ENCODE results near the gene RNF8.

Gene RNF8

DNA sequence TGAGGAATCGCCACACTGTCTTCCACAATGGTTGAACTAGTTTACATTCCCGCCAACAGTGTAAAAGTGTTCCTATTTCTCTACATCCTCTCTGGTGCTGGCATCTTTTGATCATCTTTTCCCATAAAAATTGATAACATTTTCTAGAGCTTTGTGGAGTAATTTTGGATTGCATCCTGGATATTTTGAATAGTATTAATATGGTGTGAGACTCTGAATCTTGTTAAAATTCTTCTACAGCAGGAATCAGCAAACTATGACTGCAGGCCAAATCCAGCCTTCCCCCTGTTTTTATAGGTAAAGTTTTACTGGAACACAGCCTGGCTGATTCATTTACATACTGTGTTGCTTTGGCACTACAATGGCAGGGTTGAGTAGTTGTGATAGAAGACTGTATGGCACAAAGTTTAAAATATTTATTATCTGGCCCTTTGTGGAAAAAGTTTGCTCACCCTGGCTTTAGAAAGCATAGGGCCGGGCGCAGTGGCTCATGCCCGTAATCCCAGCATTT is 15.0 kb upstream of the RNF8 start:
- H3K9me3 ChIP-seq (ENCODE audit: insufficient read depth, low read length) = no peaks in the 10 kb centered on the region
- H4K20me1 ChIP-seq (ENCODE audit: insufficient read depth, low read length) = no peaks in the 10 kb centered on the region
- no peak overlapping the region for H2AFZ ChIP-seq (ENCODE audit: low read depth, low read length)
- H3K27me3 ChIP-seq (ENCODE audit: low read depth, low read length) = peaks cover 6% of the 10 kb centered on the region; the same call in 1 of the 2 replicates
- no peaks in the 10 kb centered on the region for H3K79me2 ChIP-seq (ENCODE audit: low read length)
- no peak overlapping the region for H3K4me2 ChIP-seq (ENCODE audit: low read length)
- H3K9ac ChIP-seq (ENCODE audit: low read length) = no peak overlapping the region
- H3K4me3 ChIP-seq (ENCODE audit: low read length) = no peak overlapping the region
- TF ChIP-seq EZH2phosphoT487 (IDR thresholded peaks at IDR 0.05; ENCODE audit: low read depth) (no peak), CTCF (IDR thresholded peaks at IDR 0.05; ENCODE audit: low read depth, low read length) (no peak)
- no peaks in the 10 kb centered on the region for H3K36me3 ChIP-seq (replicated peaks; ENCODE audit: low read depth, low read length)
- H3K27ac ChIP-seq (ENCODE audit: low read length) = no peak overlapping the region
- no peaks in the 10 kb centered on the region for H3K4me1 ChIP-seq (ENCODE audit: low read length)

DNA sequence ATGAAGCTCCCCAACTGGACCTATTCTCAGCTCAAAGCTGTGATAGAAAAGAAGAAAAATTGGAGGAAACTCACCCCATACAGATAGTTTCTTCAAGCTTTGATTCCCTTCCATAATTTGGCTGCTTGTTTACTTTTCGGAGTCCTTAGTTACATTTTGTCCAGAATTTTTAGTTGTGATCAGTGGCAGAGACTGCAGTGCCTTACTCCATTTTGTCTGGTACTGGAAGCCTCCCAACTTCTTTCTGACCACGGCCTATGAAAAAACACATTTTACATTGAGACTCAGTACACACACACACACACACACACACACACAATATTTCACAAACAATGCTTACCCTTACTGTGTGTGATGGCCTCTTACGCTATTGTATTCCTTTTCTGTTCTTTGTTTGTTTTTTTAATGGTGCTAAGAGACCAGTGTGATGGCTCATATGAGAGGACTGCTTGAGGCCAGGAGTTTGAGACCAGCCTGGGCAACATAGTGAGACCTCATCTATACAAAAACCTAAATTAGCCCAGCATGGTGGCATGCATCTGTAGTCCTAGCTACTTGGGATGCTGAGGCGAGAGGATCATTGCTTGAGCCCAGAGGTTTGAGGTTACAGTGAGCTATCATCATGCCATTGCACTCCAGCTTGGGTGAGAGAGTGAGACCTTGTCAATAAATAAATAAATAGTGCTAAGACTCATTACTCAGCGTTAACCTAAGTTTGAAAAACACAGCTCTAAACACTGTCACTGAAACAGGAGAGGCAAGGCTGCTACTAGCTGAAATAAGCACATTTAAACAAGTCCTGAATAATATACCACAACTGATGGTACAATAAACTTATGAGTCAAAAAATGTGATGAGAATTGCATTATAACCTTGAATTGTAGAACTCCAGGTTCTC is 13.8 kb upstream of the RNF8 start:
- Histone ChIP-seq H2AFZ (ENCODE audit: low read depth, low read length) (no peak overlapping the region), H3K9ac (ENCODE audit: low read length) (no peak overlapping the region), H3K4me1 (ENCODE audit: low read length) (no peaks in the 10 kb centered on the region), H4K20me1 (ENCODE audit: insufficient read depth, low read length) (no peaks in the 10 kb centered on the region), H3K79me2 (ENCODE audit: low read length) (no peaks in the 10 kb centered on the region), H3K4me2 (ENCODE audit: low read length) (no peak overlapping the region), H3K4me3 (ENCODE audit: low read length) (no peak overlapping the region), H3K27me3 (ENCODE audit: low read depth, low read length) (peaks cover 6% of the 10 kb centered on the region; the same call in 1 of the 2 replicates), H3K9me3 (ENCODE audit: insufficient read depth, low read length) (no peaks in the 10 kb centered on the region), H3K27ac (ENCODE audit: low read length) (no peak overlapping the region), H3K36me3 (replicated peaks; ENCODE audit: low read depth, low read length) (no peaks in the 10 kb centered on the region)
- TF ChIP-seq EZH2phosphoT487 (IDR thresholded peaks at IDR 0.05; ENCODE audit: low read depth) (no peak), CTCF (IDR thresholded peaks at IDR 0.05; ENCODE audit: low read depth, low read length) (no peak)

DNA sequence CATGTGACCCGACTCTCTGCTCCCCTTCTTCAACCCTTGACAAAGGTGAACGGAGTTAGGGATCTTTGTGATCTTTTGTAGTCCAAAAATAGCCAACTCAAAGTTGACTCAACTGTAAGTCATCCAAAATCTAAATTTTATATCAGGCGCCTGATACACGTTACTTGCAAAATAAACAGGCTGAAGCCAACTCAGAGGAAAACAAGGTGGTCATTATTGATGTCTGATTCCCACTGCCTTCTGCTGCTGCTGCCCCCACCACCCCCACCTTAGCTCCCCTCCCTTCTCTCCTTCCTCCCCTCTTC is 13.2 kb upstream of the RNF8 start:
- Histone ChIP-seq H3K36me3 (replicated peaks; ENCODE audit: low read depth, low read length) (no peaks in the 10 kb centered on the region), H3K79me2 (ENCODE audit: low read length) (no peaks in the 10 kb centered on the region), H3K9me3 (ENCODE audit: insufficient read depth, low read length) (no peaks in the 10 kb centered on the region), H3K4me3 (ENCODE audit: low read length) (no peak overlapping the region), H3K27ac (ENCODE audit: low read length) (no peak overlapping the region), H3K9ac (ENCODE audit: low read length) (no peak overlapping the region), H4K20me1 (ENCODE audit: insufficient read depth, low read length) (no peaks in the 10 kb centered on the region), H3K27me3 (ENCODE audit: low read depth, low read length) (peaks cover 6% of the 10 kb centered on the region; the same call in 1 of the 2 replicates), H2AFZ (ENCODE audit: low read depth, low read length) (no peak overlapping the region), H3K4me2 (ENCODE audit: low read length) (no peak overlapping the region), H3K4me1 (ENCODE audit: low read length) (no peaks in the 10 kb centered on the region)
- no peak for TF ChIP-seq EZH2phosphoT487 (IDR thresholded peaks at IDR 0.05; ENCODE audit: low read depth)
- TF ChIP-seq CTCF (IDR thresholded peaks at IDR 0.05; ENCODE audit: low read depth, low read length) = no peak

GRCh38 chr6:37343248-37343647 is 10.5 kb upstream of the RNF8 start:
- Histone ChIP-seq H3K4me1 (ENCODE audit: low read length) (no peaks in the 10 kb centered on the region), H3K36me3 (replicated peaks; ENCODE audit: low read depth, low read length) (no peaks in the 10 kb centered on the region), H2AFZ (ENCODE audit: low read depth, low read length) (no peak overlapping the region), H3K4me2 (ENCODE audit: low read length) (no peak overlapping the region), H3K9ac (ENCODE audit: low read length) (no peak overlapping the region), H3K27me3 (ENCODE audit: low read depth, low read length) (peaks cover 6% of the 10 kb centered on the region; the same call in 1 of the 2 replicates), H3K79me2 (ENCODE audit: low read length) (no peaks in the 10 kb centered on the region), H3K27ac (ENCODE audit: low read length) (no peak overlapping the region), H4K20me1 (ENCODE audit: insufficient read depth, low read length) (no peaks in the 10 kb centered on the region), H3K9me3 (ENCODE audit: insufficient read depth, low read length) (no peaks in the 10 kb centered on the region), H3K4me3 (ENCODE audit: low read length) (no peak overlapping the region)
- TF ChIP-seq EZH2phosphoT487 (IDR thresholded peaks at IDR 0.05; ENCODE audit: low read depth) (no peak), CTCF (IDR thresholded peaks at IDR 0.05; ENCODE audit: low read depth, low read length) (no peak)

Measured in OCI-LY3 (cell line).